Neuronal stem cell (in vitro differentiated cells): ENCODE data around the gene ILRUN.

Experiments used
- DNase-seq: peaks from one replicate; pipeline ENCODE4 v3.0.0-alpha.2; 2013; ENCODE audit warnings: low spot score
- H2AFZ ChIP-seq: one replicate; pipeline ENCODE4 v1.6.1; 2013; ENCODE audit warnings: mild to moderate bottlenecking, low read length, inconsistent platforms
- H2AK5ac ChIP-seq: 2 replicates; pipeline ENCODE4 v1.6.1; 2013; ENCODE audit warnings: low read depth, mild to moderate bottlenecking, inconsistent platforms, low read length, moderate library complexity, mixed read lengths
- H2BK120ac ChIP-seq: 2 replicates; pipeline ENCODE4 v1.6.1; 2013; ENCODE audit warnings: low read depth, mild to moderate bottlenecking, inconsistent platforms, low read length, moderate library complexity, mixed read lengths
- H2BK12ac ChIP-seq: one replicate; pipeline ENCODE4 v1.6.1; 2013; ENCODE audit warnings: low read length, inconsistent platforms
- H2BK15ac ChIP-seq: 2 replicates; pipeline ENCODE4 v1.6.1; 2013; ENCODE audit warnings: mild to moderate bottlenecking, low read length, inconsistent platforms, mixed read lengths
- H2BK5ac ChIP-seq: one replicate; pipeline ENCODE4 v1.6.1; 2013; ENCODE audit warnings: inconsistent platforms, mild to moderate bottlenecking, low read length, moderate library complexity
- H3K14ac ChIP-seq: one replicate; pipeline ENCODE4 v1.6.1; 2013; ENCODE audit warnings: low read length, inconsistent platforms
- H3K18ac ChIP-seq: 2 replicates; pipeline ENCODE4 v1.6.1; 2013; ENCODE audit warnings: low read length, inconsistent platforms
- H3K23ac ChIP-seq: 2 replicates; pipeline ENCODE4 v1.6.1; 2013; ENCODE audit warnings: low read depth, mild to moderate bottlenecking, mixed read lengths, low read length, inconsistent platforms; ENCODE audit not compliant: poor library complexity
- H3K27ac ChIP-seq: replicated peaks from 3 replicates; pipeline ENCODE4 v1.5.1; 2013; ENCODE audit warnings: low read length, inconsistent platforms
- H3K27me3 ChIP-seq, 3 experiments: 2 replicates each; pipeline ENCODE4 v1.6.1; 2013; ENCODE audit warnings: low read length in 3 of 3, mild to moderate bottlenecking in 2 of 3, inconsistent platforms in 1 of 3, low read depth in 1 of 3, mixed read lengths in 1 of 3, moderate library complexity in 1 of 3; ENCODE audit not compliant: control insufficient read depth in 3 of 3, insufficient read depth in 3 of 3
- H3K36me3 ChIP-seq, 2 donors: replicated peaks in 1 of 2; 2 replicates each; pipeline ENCODE4 v1.6.1; 2013; ENCODE audit warnings: low read length in 2 of 2; ENCODE audit not compliant: control insufficient read depth in 2 of 2, insufficient read depth in 2 of 2
- H3K4ac ChIP-seq: 2 replicates; pipeline ENCODE4 v1.6.1; 2013; ENCODE audit warnings: inconsistent platforms, mild to moderate bottlenecking, low read length, moderate library complexity
- H3K4me1 ChIP-seq, 2 donors: 1 replicate in 1 of 2; 2 replicates in 1 of 2; pipeline ENCODE4 v1.6.1; 2013; ENCODE audit warnings: low read length in 2 of 2, low read depth in 1 of 2; ENCODE audit not compliant: control insufficient read depth in 2 of 2, insufficient read depth in 1 of 2
- H3K4me2 ChIP-seq: one replicate; pipeline ENCODE4 v1.6.1; 2013; ENCODE audit warnings: mild to moderate bottlenecking, low read length, inconsistent platforms; ENCODE audit not compliant: insufficient read depth, poor library complexity, severe bottlenecking
- H3K4me3 ChIP-seq, 2 donors: 2 replicates each; pipeline ENCODE4 v1.5.1; 2013; ENCODE audit warnings: low read length in 2 of 2, mild to moderate bottlenecking in 2 of 2, inconsistent platforms in 1 of 2, moderate library complexity in 1 of 2
- H3K79me1 ChIP-seq: one replicate; pipeline ENCODE4 v1.6.1; 2013; ENCODE audit warnings: low read depth, mild to moderate bottlenecking, inconsistent platforms, low read length, moderate library complexity
- H3K9ac ChIP-seq: one replicate; pipeline ENCODE4 v1.6.1; 2013; ENCODE audit warnings: mild to moderate bottlenecking, low read depth, low read length, inconsistent platforms; ENCODE audit not compliant: poor library complexity
- H3K9me3 ChIP-seq, 2 donors: replicated peaks in 1 of 2; 2 replicates each; pipeline versions ENCODE3 to v1.6.1; 2013; ENCODE audit warnings: low read length in 2 of 2, mild to moderate bottlenecking in 2 of 2, inconsistent platforms in 1 of 2, low read depth in 1 of 2, mixed read lengths in 1 of 2, moderate library complexity in 1 of 2; ENCODE audit not compliant: control insufficient read depth in 2 of 2, insufficient read depth in 1 of 2
- H4K8ac ChIP-seq: one replicate; pipeline ENCODE4 v1.6.1; 2013; ENCODE audit warnings: low read depth, mild to moderate bottlenecking, inconsistent platforms, low read length, moderate library complexity
- H4K91ac ChIP-seq: one replicate; pipeline ENCODE4 v1.6.1; 2013; ENCODE audit warnings: low read length, low read depth, mild to moderate bottlenecking, inconsistent platforms; ENCODE audit not compliant: poor library complexity
- WGBS, 2 donors: extraction: QIAGEN DNeasy Blood & Tissue Kit; methylation state at CpG; one replicate each; pipeline ENCODE4 v1.1.7; 2013; ENCODE audit warnings: missing lambda C conversion rate in 2 of 2, mixed read lengths in 1 of 2; ENCODE audit not compliant: insufficient read length in 2 of 2, insufficient replicate concordance in 1 of 2; ENCODE audit errors: extremely low coverage in 2 of 2; 5-methylcytosine and 5-hydroxymethylcytosine counted together

ILRUN gene

GRCh38 chr6:34743625-34744293, 47.2 kb upstream of the ILRUN start:
- Histone ChIP-seq H3K9ac (no peak overlapping the region), H3K27ac (no peak overlapping the region), H3K23ac (no peak overlapping the region), H2BK120ac (no peak overlapping the region), H2BK5ac (no peak overlapping the region), H3K4me3 (no peak overlapping the region), H3K27me3 (no peaks in the 10 kb centered on the region), H3K36me3 (no peaks in the 10 kb centered on the region), H2BK12ac (no peak overlapping the region), H3K14ac (no peak overlapping the region), H3K79me1 (no peaks in the 10 kb centered on the region), H2BK15ac (no peak overlapping the region), H3K18ac (no peak overlapping the region), H2AFZ (no peak overlapping the region), H3K9me3 (no peaks in the 10 kb centered on the region), H3K4me1 (peaks cover 0 to 7% of the 10 kb centered on the region in 2 donors), H3K4ac (no peak overlapping the region), H2AK5ac (no peak overlapping the region), H4K91ac (no peak overlapping the region), H4K8ac (no peak overlapping the region), H3K4me2 (no peak overlapping the region)
- no peak for DNase-seq
- no CpG with 5 or more reads among the region's 7 CpGs for whole genome bisulfite sequencing, 2 donors

GRCh38 chr6:34742094-34742493, 45.5 kb upstream of the ILRUN start:
- Histone ChIP-seq H3K23ac (no peak overlapping the region), H3K4me3 (no peak overlapping the region), H3K14ac (no peak overlapping the region), H2BK5ac (no peak overlapping the region), H2BK15ac (no peak overlapping the region), H3K18ac (no peak overlapping the region), H3K27ac (no peak overlapping the region), H3K4me1 (peaks cover 0 to 7% of the 10 kb centered on the region in 2 donors), H3K27me3 (no peaks in the 10 kb centered on the region), H2AK5ac (no peak overlapping the region), H3K4ac (no peak overlapping the region), H3K9me3 (no peaks in the 10 kb centered on the region), H3K9ac (no peak overlapping the region), H3K4me2 (no peak overlapping the region), H4K91ac (no peak overlapping the region), H2AFZ (no peak overlapping the region), H2BK120ac (no peak overlapping the region), H3K36me3 (no peaks in the 10 kb centered on the region), H4K8ac (no peak overlapping the region), H2BK12ac (no peak overlapping the region), H3K79me1 (no peaks in the 10 kb centered on the region)
- no peak for DNase-seq
- WGBS, 2 donors = no CpG with 5 or more reads among the region's 4 CpGs

GRCh38 chr6:34736823-34737222, 40.3 kb upstream of the ILRUN start:
- Histone ChIP-seq H3K18ac (no peak overlapping the region), H3K4me2 (no peak overlapping the region), H4K8ac (no peak overlapping the region), H3K36me3 (no peaks in the 10 kb centered on the region), H2BK12ac (no peak overlapping the region), H2BK120ac (no peak overlapping the region), H3K23ac (no peak overlapping the region), H3K27me3 (no peaks in the 10 kb centered on the region), H3K14ac (no peak overlapping the region), H3K9me3 (no peaks in the 10 kb centered on the region), H2AFZ (no peak overlapping the region), H3K27ac (no peak overlapping the region), H3K79me1 (no peaks in the 10 kb centered on the region), H2AK5ac (no peak overlapping the region), H4K91ac (no peak overlapping the region), H3K9ac (no peak overlapping the region), H3K4me1 (peaks cover 0 to 7% of the 10 kb centered on the region in 2 donors), H3K4ac (no peak overlapping the region), H3K4me3 (no peak overlapping the region), H2BK15ac (no peak overlapping the region), H2BK5ac (no peak overlapping the region)
- DNase-seq = no peak
- no CpG with 5 or more reads among the region's 3 CpGs for WGBS, 2 donors

GRCh38 chr6:34731393-34732060, 35.0 kb upstream of the ILRUN start:
- Histone ChIP-seq H3K27ac (no peak overlapping the region), H3K9ac (no peak overlapping the region), H2BK15ac (no peak overlapping the region), H4K8ac (no peak overlapping the region), H3K9me3 (peaks cover 0 to under 1% of the 10 kb centered on the region in 2 donors), H3K14ac (no peak overlapping the region), H3K79me1 (no peaks in the 10 kb centered on the region), H3K4me1 (no peaks in the 10 kb centered on the region), H3K4ac (no peak overlapping the region), H2AFZ (no peak overlapping the region), H3K4me3 (no peak overlapping the region), H2BK12ac (no peak overlapping the region), H2AK5ac (no peak overlapping the region), H2BK5ac (no peak overlapping the region), H2BK120ac (no peak overlapping the region), H4K91ac (no peak overlapping the region), H3K27me3 (no peaks in the 10 kb centered on the region), H3K4me2 (no peak overlapping the region), H3K36me3 (no peaks in the 10 kb centered on the region), H3K18ac (no peak overlapping the region), H3K23ac (no peak overlapping the region)
- no CpG with 5 or more reads among the region's 5 CpGs for WGBS, 2 donors
- no peak for DNase-seq
